GM19351 (cell line): ENCODE measurements around the gene ADORA1.

Experiments
- ATAC-seq: cut with Tn5 transposase; IDR thresholded peaks from one replicate; pipeline ENCODE4 v1.9.1; 2021; ENCODE audit warnings: mild to moderate bottlenecking, moderate library complexity; ENCODE audit not compliant: unreplicated experiment

The ADORA1 gene

DNA sequence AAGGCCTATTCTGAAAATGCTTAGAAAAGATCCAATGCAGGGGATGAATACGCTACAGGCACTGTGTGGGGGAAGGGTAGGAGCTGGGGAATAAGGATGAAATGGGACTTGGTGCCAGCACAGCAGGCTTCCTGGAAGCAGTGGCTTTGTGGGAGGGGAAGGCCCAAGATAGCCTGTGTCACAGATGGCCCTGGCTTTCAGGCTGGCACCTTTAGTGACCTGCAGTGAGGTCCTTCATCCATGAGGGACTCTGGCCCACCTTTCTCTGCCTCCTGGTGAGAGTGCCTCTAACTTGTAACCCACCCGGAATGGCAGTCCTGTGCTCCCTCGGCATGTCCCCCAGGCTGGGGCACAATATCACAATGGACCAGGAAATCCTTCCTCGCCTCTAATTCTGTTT lies 58.1 kb downstream of the ADORA1 start:
- no peak for ATAC-seq

DNA sequence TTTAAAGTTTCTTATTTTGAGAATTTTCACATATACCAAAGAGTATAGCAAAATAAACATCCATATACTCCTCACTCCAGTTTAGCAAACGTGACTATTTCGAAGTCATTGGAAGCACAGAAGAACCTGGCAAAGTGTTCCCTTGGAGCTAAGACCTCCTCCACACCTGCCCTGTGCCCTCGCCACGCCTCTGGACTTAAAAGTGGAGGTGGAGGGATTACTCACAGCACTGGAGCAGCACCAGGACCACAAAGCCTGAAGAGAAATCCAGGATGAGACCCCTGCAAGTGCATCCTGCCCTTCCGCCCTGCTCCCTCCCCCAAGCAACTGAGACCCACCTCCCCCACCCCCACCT lies 58.5 kb downstream of the ADORA1 start:
- ATAC-seq: no peak

DNA sequence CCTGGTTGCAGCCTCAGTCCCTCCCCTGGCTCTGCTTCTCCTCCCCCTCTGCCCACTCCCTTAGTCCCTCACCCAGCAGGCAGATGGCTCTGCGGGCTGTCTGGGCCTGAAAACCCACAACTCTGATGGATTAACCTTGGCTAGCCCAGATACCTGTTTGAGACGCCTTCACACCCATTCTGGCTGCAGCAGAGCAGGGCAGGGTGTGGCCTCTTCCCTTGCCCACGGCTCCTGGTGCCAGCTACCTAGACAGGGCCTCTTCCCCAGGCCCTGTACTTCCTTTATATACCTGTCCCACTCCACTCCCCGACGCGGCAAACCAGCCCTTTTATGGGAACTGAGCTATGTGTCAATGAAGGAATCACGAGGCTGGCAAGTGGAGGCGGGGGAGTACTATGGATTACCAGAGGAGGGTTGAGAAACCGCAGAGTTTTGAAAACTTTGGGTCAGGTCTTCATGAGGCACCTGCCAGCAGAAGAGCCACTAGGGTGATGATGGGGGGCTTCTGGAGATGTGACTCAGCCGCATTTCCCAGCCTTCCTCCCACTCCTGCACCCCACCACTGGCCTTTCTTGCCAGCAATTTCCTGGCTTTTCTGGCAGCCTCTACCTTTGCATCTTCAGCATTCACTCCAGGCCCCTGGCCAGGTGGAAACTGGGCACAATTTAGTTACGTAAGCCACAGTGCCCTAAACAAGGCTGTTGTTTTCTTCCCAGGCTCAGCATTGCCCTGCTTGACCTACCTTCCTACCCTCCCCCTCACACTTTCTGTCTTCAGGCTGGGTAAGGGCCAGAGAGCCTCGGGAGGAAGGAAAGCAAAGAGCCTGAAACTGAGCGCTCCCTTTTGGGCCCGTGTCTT lies 59.1 kb downstream of the ADORA1 start, which contains the start of gene CHI3L1:
Gene CHI3L1 (minus strand): TSS at position 259 of the 858 bp plus-strand sequence. CDS start 81 bp downstream, at position 178.
- ATAC-seq: no peak

DNA sequence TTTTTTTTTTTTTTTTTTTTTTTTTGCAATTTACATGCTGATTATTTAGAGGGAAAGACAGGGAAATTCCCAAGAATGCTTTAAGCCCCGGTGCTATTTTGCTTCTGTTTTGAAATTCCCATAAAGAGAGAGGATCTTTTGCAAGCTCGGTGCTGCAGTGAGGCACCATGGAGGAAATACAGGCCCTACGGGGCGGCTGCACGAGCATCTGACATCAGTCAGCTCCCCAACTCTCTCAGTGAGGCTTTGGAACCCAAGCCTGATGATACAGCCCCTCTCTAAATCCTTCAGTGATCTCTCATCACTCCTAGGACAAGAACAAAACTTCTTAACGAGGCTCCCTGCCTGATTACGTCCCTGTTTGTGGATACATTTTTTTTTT lies 59.8 kb downstream of the ADORA1 start:
- no peak for ATAC-seq

DNA sequence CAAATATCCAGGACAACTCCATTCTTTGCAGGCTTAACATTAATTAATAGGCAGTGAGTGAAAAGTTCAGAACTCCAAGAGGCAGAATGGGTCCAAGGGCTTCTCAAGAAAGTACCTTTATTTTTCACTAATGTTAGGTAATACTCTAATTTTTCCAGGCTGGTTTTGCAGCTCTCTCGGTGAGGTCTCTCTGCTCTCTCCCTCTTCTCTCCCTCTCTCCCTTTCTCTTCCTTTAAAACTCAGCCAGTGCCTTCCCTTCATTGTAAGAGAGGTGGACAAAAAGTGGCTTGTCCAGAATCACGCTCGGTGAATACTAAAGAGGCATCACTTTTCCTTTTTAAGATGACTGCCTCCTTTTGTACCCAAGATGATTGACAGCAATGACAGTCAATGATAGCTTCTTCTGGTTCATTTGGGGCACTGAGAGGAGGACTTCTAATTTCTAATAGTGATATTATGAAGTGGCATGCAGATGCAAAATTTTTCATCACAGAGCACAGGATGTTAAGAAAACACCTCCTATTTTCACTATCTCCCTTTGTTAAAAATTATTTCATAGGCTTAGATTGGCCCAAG lies 60.3 kb downstream of the ADORA1 start:
- no peak for ATAC-seq

DNA sequence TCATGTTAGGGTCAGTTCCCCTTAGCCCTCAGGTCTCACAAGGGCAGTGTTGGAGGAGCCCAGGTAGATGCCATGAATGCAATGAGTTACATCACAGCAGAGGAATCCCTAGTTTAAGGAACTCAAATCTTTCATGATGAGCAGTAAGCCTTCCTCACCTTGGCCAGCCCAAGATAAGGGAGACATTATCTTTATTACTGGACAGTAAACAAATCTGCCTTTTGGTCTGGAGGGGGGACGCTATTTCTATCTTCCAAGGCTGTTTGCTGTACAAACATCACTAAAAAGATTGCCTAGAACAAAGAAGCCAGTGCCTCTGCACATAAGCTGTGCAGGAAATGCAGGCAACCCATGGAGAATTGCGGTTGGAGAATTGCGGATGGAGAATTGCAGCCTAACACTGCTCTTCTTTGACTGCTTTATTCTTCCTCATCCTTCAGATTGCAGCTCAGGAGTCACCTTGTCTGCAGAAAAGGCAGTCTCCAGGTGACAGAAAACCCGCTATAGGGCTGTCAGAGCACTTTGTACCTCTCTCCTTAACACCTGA lies 61.2 kb downstream of the ADORA1 start:
- no peak for ATAC-seq

DNA sequence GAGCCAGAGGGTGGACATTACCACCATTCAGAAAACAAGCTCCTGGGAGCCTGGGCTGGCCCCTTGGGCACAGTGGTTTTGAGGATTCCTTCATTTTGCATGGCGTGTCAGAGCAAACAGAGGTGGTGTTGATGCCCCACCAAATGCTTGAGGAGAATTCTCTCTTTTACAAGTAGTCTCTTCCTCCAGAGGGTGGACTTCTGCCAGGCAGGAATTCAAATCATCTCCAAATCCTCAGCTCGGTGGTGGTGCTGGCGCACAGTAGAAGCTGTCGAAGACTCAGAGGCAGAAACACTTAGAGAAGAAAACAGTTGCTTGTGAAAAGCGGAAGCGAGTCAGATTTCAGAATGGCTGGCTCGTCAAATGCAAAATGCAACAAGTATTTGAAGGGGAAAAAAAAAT lies 62.4 kb downstream of the ADORA1 start:
- no peak for ATAC-seq

DNA sequence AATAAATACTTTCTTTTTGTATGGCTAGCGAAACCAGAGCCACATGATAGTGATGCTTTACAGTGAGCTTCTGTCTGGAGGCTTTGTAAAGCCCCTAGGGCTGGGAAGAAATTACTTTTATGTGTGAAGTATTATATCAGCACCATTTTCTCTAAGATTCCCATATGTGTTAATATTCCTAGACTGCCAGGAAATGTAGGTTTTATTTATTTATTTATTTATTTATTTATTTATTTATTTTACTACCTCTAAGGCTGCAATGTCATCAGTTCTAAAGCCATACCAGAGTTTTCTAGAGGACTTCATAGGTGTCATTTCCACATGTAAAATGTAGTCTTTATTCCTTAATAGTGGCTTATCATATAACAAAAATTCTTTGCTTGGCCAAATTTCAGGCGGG lies 63.4 kb downstream of the ADORA1 start:
- ATAC-seq: no peak

DNA sequence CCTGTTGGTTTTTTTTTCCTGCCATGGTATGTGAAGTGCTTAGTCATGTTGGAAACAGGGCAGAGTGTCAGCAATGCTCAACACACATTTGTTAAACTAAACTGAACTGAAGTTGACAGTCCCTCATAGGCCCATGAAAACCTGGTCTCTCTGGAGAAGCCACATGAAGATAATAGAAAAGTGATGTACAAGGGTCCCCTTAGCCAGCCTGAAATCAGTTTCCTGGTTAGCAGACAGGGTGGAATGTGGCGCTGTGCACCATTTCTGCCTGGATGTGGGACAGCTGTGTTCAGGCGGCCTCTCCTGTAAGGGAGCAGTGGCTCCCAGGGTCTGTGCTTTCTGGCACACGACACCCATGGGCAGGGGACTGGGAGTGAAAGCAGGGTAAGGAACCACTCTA lies 68.8 kb downstream of the ADORA1 start:
- no peak for ATAC-seq

DNA sequence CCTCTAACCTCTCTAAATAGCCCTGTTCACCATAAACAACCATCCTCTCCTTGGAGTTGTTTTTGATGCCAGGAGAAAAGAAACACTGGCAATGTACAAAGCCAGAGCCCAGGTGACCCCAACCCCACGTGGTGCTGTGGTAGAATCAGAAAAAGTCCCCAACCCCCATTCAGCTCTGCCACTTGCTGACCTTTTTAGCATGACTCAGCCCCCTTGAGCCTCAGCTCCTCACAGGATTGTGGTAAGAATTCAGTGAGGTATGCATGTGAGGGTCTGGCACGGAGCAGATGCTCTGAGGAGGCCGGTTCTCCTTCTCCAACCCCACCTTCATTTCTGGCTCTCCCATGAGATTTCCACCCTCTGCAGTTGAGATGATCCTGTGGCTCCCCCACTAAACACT lies 70.1 kb downstream of the ADORA1 start:
- ATAC-seq: no peak

DNA sequence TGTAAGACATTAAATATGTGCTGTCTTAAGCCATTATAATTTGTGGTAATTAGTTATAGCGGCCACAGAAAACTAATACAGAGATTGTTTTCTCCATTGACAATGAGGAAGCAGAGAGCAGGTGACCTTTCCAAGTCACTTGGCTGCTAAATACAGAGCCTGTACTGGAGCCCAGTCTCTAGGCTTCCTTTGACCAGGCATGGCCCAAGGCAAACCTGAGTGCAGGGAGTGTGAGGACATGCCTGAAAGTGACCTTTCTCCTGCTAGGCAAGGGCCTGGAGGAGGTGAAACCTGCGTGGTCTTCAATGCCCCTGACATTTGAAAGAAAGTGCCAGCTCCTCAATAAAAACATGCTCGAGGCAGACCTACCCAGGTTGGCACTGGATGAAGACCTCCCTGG lies 71.5 kb downstream of the ADORA1 start:
- ATAC-seq: no peak

DNA sequence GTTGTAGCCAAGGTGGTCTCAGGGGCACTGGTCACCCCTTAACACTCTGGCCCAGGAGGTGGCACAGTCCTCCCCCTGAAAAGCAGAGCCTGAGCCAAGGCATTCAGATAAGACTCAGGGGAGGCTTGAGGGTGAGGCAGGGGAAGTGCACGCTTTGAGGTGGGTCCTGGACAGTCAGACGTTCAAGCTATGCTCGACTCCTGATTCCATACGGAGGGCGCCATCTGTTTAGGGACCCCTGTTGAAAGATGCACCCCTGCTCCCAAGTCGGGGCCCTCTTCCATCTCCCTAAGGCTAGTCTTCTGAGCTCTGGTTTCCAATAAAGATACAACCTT lies 71.9 kb downstream of the ADORA1 start:
- ATAC-seq: no peak

DNA sequence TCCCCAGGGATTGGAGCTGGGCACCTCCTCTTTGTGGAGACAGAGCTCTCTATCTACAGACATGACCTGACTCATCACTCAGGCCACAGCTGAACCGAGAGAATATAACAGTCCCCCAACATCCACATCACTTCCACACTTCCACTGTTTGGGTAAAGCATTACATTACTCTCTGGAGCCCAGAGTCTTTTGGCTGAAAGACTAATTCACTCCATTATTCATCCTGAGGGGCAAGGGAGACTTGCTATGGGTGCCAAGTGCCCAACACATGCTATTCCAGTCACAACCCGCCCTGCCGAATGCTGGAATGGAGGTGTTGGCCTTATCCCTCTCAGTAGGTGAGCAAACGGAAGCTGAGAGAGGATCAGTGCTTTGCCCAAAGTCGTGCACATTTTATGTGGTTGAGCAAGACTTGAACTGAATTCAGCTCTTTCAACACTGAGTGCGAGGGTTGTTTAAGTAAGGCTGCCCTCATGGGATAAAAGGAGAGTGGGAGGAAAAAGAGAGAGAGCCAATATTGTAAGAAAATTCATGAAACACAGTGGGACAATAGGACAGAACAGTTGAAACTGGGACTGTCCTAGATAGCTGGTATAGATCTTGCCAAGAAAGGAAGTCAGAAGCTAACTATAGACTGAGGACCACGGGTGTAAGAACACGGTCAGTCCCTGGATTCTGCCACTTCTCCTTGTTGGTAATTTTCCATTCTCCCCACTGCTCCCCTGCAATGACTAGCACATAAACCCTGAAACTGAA lies 72.5 kb downstream of the ADORA1 start:
- no peak for ATAC-seq

DNA sequence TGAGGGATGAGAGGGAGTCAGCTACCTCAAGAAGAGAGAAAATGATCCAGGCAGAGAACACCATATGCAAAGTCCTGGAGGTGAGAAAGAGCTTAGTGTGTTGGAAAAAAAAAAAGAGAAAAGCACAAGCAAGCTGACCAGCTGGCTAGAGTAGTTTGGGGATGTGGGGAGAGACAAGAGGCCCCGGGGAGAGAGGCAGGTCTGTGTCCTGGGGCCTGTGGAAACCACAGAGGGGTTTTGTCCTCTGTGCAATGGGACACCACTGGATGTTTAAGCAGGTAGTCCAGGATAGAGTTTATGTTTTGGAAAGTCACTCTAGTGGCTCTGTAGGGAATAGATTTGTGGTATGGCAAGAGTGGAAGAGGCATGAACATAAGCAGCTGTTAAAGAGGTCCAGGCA lies 73.4 kb downstream of the ADORA1 start:
- no peak for ATAC-seq

DNA sequence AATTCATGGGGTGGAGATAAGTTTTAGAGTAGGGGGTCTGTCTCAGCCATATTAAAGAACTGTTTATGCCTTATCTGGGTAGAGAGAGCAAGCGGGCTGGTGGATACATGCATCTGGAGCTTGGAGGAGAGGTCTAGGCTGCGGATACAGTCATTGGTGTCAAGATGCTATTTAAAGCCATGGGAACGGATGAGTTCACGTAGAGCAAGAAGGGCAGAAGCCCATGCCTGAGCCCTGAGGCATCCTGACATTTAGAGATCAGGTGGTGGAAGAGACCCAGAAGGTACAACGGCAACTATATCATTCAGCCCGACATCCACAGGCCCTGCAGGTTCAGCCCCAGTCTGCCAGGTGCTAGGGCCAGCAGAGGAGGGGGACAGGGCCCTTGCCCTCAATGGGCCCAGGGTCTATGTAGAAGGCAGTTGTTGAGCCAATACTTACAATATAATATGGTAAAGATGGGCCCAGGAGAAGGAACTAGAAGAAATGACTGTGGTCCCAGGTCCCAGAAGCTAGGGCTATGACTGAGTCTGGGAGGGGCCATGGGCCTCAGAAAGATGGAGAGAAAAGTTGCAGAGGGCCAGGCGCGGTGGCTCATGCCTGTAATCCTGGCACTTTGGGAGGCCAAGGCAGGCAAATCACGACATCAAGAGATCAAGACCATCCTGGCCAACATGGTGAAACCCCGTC lies 74.1 kb downstream of the ADORA1 start:
- no peak for ATAC-seq

DNA sequence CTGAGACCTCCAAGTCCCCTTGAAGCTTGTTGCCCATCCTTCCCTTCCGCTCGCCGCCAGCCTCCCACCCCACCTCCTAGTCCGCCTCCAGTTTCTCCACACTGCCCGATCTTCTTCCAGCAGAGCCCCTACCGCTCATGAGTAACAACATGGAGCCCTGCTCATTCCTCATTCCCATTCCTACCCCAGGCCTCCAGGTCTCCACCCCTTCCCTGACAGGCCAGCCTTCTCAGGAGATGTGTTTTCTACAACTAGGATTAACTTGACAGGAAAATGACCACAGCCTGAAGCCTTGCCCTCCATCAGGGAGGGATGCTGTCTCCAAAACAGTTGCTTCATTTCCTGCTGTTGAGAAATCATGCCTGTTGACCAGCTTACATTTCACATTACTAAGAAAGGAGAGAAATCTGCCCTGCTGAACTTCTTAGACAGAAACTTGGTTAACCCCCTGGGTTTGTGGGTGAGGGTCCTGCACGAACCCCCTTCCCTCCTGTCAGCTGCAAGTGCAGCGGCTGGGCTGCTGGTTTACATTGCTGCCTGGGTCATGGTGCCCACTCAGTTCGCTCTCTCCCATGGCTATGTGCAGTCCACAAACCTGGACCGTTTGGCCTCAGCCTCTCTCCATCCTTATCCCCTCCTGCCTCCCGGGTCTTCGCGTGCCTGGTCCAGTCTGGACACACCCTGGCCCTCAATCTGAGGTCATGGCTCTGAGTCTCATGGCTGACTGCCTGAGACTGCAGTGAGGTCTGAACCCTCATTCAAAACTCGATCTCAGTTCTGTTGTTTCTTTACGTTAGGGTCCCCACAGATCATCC lies 75.1 kb downstream of the ADORA1 start:
- ATAC-seq: no peak

DNA sequence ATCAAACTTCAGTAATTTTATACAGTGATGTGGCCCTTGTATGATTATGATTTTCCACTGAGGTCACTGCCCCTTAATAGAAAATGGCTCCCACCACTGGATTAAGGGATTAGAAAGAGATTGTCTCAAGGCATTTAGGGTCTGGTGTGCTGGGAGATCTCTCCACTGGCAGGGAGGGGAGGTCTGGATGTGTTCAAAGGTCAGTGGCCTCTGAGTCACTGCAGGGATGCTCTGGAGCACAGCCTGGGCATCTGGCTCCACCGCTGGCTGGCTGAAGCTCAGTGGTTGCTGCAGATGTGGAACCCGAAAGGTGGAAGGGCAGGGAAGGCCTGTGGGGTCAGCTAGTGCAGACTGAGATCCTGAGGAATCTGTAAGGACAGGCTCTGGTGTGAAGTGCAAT lies 77.2 kb downstream of the ADORA1 start:
- no peak for ATAC-seq

DNA sequence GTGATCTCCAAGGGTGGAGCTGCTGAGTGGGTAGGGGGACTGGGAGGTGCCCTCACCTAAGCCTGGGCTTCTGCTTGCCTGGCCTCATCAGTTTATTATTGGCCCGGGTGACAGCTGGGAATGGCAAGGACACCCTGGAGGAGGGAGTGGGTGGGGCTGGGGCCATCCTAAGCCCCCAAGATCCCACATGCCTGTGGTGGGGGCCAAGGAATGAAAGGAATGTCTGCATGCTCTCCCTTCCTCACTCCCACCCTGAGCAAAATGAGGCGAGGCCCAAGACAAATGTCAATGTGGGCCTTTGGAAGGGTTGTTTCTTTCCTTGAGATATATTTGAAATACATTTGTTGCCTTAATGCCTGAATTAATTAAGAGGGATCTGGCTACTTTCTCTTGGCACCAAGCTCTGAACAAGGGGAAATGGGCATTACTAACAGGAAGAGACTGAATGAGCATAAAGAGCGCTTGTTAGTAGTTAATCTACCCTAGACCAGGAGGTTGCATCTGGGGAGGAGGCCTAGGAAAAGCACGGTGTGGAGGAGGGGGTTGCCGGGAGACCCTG lies 78.7 kb downstream of the ADORA1 start:
- no peak for ATAC-seq

DNA sequence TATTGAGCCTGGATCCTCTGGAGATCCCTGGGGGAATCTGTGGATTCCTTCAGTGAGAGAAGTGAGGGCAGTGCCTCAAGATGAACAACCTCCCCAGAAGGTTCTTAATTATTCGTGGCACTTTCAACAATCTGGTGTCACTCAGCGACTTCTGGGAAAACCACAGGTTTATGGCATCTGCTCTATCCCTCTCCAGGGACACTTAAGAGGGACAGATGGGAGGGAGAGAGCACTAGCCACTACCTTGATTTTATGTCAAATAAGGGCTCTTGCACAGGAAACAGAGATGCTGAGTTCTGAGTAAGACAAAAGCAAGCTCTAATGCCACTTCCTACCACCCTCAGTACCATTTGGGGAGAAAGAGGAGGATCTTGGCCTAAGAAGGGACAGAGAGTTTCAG lies 80.2 kb downstream of the ADORA1 start:
- ATAC-seq: no peak

DNA sequence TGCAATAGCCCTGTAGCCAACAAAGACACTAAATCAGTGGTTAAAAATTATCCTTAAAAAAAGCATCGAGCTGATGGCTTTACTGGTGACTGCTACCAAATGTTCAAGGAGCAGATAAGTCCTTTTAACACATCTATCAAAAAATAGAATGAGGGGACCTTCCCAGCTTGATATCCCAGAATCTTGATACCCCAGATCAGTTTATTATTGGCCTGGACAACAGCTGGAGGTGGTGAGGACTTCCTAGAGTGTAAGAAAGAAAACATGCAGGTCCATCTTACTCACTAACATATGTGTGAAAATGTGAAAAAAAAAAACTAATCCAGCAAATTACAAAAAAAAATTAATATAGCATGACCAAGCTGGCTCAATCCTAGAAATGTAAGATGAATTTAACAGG lies 80.7 kb downstream of the ADORA1 start:
- ATAC-seq: no peak
